GM18907 (cell line): ENCODE results near the gene ADAMTS9.
"Not testable (repeated sequence)": the region's sequence is repeated elsewhere in the genome, so short reads cannot be mapped to it uniquely, and the experiment has no call there.

Experiments used
- ATAC-seq: cut with Tn5 transposase; IDR thresholded peaks from one replicate; pipeline ENCODE4 v1.9.1; 2021; ENCODE audit warnings: mild to moderate bottlenecking, moderate library complexity; ENCODE audit not compliant: unreplicated experiment

ADAMTS9 gene

DNA sequence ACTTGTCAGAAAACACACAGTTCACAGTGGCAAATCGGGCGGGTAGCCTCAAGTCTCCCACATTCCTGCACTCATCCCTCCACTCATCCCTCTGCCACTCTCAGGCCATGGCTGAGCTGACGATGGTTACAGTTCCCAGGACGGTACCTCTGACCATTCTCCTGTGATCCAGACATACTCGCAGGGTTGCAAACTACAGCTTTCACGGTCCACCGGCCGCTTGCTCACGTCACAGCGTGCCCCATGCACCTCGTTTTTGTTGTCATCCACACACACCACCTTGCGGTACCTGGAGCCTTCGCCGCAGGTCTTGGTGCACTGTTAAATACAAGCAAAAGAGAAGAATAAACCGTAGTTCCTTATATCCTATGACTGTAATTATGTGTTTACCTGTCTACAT is 137.1 kb downstream of the ADAMTS9 start:
- no peak for ATAC-seq

DNA sequence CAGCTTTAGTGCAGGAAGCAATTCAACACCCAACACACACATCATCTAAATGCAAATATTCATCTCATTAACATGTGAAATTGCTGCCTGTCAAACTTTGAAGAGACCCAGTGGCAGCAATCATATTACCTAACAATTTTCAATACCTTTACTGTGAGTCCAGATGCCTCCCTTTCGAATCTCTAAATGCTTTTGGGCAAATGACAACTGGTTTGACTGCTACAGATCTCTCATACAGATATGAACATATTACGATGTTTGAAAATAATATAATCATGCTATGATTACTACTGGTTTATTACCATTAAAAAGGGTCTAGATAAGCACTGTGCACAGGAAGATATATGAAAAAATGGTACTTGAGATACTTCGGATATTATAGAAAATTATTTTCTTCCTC is 137.9 kb downstream of the ADAMTS9 start:
- no peak for ATAC-seq

DNA sequence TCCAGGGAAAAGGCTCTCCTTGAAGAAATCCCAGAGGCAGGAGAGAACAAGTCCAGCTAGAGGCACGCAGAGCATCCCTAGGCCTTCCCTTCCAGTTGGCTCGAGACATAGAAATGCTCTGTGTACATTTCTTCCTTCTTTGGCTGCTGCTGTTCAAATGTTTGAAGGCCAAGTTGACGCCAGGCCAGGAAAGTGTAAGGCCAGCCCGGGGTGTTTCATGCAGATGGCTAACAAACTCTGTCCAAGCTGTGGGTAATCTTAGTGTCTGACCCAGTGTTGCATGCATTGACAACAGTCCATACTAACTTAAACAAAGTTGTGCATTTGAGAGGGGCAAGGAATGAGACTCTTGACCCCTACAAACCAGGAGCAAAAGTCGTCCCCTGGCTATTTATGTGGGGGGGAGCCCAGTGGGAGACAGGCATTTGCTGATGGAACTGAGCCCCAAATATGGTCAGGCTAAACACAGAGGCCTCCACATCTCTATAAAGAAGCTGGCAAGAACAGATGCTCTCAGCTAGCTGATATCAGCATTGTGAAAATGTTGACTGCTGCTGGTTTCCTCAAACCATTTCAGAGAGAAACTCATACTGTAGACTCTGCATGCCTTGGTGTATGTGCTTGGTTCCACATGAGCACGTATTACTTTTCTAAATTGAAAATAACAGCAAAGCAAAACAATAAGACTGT is 139.5 kb downstream of the ADAMTS9 start:
- ATAC-seq: no peak

DNA sequence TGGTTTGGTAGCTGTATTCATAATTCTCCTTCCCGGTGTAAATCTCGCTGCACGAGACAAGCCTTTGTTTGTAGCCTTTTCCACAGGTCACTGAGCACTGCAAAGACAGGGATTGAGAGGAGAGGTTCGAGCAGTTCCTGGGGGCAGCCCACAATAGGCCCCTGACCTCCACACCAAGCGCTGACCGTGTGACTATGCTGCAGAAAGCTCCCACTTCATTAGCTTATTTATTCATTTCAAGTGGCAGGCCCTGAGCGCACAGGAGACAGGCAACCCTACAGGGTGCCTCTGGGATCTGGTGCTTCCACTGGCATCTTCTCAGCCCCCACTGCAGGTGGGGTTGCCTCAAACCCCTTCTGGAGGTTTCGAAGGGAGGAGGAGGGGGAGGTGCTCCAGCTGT is 140.9 kb downstream of the ADAMTS9 start:
- ATAC-seq: no peak

DNA sequence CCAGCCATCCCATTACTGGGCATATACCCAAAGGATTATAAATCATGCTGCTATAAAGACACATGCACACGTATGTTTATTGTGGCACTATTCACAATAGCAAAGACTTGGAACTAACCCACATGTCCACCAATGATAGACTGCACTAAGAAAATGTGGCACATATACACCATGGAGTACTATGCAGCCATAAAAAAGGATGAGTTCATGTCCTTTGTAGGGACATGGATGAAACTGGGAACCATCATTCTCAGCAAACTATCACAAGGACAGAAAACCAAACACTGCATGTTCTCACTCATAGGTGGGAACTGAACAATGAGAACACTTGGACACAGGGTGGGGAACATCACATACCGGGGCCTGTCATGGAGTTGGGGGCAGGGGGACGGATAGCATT is 142.6 kb downstream of the ADAMTS9 start:
- not testable (repeated sequence) for ATAC-seq

DNA sequence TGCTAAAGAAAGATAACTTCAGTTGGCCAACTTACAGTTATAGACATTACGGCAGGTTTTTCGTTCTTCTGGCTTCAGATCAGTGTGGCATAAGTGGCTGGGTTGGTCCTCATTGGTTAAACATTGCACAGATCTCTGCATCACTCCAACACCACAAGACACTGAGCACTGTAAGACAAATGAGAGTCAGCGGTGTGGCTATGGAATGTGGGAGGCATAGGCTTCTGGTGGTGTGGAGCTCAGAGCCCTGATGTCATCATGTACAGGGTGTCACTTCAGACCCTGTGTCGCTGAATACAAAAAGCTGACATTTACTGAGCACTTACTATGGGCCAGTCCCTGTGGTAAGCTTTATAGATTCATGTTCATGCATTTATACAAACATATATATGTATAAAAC is 146.0 kb downstream of the ADAMTS9 start:
- ATAC-seq: no peak

DNA sequence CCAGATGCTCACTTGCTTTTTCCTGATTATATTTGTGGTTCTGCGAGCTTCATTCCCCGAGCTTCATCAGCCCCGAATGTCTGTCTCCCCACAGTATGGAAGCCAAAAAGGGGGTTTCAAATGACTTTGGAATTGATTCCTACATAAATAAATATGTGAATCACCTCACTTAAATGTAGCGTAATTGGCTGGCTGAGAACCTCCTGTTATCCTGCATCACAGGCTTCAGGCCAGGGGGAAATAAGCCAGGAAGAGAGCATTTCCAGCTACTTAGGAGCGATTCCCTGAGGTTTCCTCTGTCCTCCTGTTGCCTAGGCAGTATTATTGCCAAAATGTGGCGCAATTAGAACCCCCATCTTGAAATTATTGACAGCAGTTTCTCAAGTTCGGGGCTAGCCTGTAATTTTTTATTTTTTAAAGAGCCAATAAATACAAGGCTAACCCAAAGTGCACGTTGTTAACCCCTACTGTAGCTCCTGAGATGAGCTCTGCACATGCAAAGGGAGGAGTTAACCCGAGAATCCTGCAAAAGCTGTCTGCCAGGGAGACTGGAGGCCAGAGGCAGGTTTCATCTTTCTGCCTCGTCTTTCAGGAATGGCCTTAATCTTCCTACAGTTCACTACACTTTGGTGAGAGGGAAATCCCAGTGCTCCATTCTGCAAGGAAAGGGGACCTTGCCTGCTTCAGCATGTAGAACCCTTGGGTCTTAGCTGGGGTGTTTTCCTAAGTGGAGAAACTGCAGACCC is 148.2 kb downstream of the ADAMTS9 start:
- ATAC-seq: no peak

DNA sequence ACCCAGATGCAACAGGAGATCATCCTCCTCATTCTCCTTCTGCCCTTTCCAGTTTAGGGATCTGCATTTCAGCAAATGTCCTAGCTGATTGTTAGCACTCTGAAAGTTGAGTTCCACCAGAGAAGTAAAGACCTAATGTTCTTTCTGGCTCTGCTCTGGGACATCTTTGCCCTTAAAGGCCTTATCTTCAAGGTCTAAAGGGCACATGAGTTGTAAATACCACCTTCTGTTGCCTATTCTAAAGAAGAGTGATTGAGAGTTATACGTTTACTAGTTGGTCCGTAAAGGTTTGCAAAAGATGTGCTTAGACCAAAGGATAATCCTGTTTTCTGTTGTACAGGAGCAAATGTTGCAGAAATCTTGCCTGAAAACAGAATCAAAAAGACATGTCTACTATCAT is 151.6 kb downstream of the ADAMTS9 start:
- no peak for ATAC-seq

DNA sequence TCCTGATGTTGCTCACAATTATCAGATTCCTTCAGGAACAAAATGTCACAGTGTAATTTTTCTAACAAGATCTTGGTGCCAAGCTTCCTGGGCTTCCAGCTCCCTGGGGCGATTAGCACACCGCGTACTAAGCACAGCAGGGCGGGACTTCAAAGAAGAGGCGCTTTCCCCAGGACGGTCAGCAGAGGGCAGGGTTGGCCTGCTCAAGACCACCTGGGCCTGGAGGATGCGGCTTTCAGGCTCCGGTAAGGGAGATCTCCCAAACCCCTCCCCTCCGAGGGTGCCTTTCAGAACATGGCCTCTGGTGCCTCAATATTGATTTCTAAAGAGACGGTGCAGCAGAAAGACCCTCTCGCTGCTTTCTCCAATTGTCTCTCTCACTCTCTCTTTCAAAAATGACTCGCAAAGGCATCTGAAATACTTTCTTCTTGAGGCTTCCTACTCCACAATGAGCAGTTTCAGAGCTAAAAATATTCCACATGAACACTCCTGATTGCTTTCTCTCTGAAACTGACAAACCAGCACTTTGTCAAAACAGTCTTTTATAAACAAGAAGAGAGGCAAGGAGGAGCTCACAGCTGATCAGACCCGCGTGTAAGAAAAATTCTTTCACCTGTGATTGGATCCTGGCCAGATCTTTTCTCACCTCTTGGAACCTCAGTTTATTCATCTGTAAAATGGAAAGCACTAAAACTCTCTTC is 154.0 kb downstream of the ADAMTS9 start:
- peak; percentile 98 for ATAC-seq

DNA sequence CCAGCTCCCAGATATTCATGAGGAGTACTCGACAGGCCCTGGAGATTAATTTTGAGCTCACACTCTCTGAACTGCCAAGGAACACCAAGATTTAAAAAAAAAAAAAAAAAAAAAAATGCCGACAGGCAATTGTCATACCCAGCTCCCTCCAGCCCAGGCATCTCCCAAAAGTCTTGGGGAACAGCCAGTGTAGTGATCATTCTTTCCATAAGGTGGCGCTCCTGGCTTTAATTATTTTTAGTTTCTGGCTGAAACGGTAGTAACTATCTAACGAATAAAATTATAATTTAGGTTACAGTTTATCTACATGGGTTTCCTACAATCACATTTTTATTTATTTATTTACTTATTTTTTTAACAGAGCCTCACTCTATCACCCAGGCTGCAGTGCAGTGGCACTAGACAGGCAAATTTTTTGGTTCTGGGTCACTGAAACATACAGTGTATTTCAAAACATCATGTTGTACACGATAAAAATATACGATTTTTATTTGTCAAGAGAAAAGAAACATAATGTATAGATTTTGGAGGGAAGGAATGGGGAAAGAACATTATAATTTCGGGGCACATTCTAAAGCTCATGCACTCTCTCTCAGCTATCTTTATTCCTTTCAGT is 157.3 kb downstream of the ADAMTS9 start:
- no peak for ATAC-seq

DNA sequence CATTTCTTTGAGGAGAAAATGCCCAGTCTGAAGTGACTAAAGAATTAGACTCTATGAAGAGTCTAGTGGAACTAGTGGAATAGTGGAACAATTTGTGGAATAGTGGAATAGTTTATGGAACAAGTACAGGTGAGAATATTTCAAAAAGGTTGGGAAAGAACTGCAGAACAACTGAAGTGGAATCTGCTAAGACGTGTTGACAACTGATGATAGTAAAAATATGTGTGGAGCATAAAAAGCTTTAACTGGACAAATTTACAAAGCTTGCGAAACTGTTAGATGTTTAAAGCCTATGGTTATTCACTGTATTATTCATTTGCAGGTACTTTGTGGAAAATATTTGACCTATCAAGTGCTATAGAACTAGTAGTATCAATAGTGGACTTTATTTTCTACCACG is 164.5 kb downstream of the ADAMTS9 start:
- ATAC-seq: no peak

DNA sequence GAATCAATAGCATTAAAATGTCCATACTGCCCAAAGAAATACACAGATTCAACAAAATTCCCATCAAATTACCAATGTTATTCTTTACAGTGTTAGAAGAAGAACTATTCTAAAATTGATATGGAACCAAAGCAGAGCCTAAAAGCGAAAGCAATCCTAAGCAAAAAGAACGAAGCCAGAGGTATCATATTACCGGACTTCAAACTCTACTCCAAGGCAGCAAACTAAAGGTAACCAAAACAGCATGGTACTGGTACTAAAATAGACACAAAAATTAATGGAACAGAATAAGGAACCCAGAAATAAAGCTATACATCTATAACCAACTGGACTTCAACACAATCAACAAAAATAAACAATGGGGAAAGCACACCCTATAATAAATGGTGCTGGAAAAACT is 167.5 kb downstream of the ADAMTS9 start:
- no peak for ATAC-seq

DNA sequence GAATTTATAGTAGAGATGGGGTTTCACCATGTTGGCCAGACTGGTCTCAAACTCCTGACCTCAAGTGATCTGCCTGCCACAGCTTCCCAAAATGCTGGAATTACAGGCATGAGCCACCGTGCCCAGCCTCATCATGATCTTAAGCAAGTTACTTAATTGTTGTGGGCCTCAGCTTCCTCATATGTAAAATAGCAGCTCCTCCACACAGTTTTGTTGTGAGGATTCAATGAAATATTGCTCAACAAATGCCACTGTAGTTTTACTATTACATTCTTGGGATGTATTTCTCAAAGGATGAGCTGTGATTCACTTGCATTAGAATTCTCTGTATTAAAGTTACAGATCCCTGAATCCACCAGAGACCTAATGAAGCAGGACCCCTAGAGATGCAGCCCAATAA is 168.8 kb downstream of the ADAMTS9 start:
- no peak for ATAC-seq

DNA sequence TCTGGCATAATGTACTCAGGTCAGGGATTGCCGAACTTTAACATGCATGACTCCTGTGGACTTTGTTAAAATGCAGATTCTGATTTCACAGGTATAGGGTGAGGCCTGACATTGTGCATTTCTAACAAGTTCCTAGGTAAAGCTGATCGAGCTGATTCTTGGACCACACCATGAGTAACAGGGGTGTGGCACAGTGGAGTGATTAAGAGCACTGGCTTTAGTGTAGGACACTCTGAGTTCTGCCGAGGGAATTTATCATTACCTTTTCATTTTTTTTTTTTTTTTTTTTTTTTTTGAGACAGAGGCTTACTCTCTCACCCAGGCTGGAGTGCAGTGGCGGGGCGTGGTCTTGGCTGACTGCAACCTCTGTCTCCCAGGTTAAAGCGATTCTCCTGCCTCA is 169.3 kb downstream of the ADAMTS9 start:
- ATAC-seq: no peak

DNA sequence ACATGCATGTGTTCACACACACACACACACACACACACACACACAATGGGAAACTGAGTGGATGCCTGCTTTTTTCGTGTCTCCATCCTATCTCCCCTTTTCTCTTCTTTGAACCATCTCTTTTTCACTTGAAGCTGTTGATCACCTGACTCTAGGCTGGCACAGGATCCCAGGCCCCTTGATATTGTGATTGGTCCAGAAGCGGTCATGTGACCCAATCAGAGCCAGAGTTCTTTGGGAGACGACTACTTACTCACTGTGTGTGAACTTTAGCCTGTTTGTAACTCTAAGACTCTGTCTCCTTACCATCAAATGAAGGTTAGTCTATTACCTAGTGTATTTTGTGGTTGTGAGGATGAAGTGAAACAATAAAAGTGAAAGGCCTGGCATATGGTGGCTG is 172.9 kb downstream of the ADAMTS9 start:
- ATAC-seq: no peak

DNA sequence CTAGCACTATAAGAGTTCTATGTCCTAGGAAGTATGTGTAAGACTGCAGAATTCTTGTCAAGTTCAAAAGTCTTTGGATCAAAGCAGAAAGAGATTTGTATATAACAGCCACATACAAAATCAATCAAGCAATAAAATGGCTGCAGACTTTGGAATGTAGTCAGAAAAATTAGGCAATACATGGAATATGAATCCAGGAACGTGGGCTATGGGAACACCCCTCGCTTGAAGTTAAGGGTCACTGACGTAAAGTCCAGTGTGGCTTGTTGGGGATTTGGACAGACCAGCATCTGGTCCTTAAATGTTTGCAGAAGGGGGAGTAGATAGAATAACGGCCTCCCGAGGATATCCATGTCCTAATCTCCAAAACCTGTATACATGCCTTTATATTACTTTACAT is 178.6 kb downstream of the ADAMTS9 start:
- ATAC-seq: no peak

DNA sequence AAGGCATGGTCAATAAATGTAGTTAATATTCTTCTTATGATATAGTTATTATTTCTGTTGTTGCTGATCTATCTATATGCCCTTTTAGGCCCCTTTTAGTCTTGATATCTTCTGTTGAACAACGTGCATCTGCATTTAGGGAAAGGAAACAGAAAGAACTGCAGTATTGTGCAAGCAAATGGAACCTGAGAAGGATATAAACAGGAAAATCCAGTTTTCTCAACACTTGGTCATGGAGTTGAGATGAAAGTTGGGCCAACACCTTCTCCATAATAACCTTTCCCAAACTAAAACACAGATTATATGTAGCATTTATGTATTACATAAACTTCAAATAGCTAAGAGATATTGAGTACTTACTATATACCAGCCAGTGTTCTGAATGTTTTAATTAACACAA is 179.7 kb downstream of the ADAMTS9 start:
- no peak for ATAC-seq

DNA sequence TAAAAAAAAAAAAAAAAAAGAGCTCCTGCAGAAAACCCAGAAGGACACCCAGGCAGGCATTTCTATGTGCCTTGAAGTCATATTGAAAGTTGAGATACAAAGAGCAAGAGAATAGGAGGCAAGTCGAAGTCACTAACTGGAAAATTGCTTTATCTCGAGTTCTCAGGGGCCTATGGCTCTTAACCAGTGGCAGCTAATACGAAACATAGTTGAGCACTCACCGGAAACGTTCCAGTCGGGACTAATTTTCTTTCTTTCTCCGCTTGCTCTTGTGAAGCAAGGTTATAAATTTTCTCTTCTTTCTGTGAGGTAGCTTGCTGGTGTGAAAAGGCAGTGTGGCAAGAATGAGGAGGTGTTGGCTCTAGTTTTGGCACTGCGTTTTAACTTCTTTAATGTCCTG is 181.5 kb downstream of the ADAMTS9 start:
- no peak for ATAC-seq

DNA sequence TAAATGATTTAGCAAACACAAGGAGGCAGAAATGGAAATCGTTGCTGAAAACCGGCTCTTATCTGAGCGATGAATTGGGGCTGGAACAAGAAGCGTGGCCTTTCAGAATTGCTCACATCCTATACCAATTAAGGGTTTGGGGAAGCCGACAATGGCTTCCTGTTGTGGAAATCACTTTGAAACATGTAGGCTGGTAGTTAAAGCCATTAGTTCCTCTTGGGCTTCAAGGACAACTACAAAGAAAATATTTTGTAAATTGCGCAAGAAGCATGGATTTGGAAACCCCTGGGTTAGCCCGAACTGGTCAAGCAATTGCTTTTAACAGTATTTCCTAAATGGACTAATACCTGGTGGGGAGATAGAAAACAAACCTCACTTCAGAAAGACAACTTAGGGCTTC is 182.4 kb downstream of the ADAMTS9 start:
- ATAC-seq: no peak

DNA sequence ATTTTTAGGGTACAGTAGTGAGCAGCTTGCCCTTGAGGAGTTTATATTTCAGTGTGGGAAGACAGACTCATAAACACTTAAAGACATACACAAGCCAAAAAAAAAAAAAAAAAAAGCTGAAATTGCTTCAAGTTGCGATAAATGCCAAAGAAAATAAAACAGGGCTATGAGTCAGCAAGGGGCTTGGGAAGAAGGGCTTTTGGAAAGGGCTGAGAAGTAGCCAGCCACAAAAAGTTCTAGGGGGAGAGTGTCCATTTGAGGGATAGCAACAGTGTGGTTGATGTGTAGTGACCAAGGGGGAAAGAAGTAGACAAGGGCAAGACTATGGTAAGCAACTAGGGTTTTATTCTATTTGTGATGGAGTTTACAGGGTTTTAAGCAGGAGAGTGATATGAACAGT is 185.5 kb downstream of the ADAMTS9 start:
- no peak for ATAC-seq

DNA sequence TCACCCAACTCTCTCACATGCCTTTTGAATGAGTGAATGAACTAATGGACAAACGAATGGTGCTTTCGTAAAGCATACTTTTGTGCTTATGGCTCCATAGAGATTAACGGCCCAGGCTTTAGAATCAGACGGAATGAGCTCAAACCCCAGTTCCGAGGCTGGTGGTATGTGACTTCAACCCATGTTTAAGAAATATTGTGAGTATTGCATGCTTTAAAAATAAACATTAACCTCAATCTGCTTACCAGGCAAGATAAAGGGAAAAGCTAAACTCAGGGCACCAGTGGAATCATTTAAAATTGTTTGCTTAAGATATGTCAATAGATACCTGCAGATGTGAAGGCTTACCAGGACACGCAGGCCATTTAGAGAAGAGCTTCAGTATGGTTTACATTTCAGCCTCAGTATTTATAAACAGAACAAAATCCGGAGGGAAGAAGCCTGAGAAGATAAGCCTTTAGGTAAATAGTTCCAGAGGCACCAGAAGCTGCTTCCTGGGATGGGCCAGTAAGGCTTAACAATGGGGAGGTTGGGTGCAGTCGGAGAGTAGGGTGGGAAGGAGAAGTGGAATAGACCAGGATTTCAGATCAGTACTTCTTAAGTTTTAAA is 186.4 kb downstream of the ADAMTS9 start:
- ATAC-seq: no peak
